GM19043 (cell line): ENCODE measurements around the gene TMEM132E.
"Not testable (repeated sequence)": the region's sequence is repeated elsewhere in the genome, so short reads cannot be mapped to it uniquely, and the experiment has no call there.

Experiments used
- ATAC-seq: cut with Tn5 transposase; IDR thresholded peaks from one replicate; pipeline ENCODE4 v1.9.1; 2021; ENCODE audit warnings: low read depth; ENCODE audit not compliant: unreplicated experiment

The TMEM132E gene

GRCh38 chr17:34579017-34579946 lies at the start of gene TMEM132E:
Gene TMEM132E, plus strand, starts transcription at chr17:34579582. Its CDS starts 1,495 bp downstream, at chr17:34581077.
- no peak for ATAC-seq

- ATAC-seq = no peak
Measured at GRCh38 chr17:34530918-34531317, 48.5 kb upstream of the TMEM132E start.

GRCh38 chr17:34532281-34533065 lies 46.9 kb upstream of the TMEM132E start:
- ATAC-seq = no peak

DNA sequence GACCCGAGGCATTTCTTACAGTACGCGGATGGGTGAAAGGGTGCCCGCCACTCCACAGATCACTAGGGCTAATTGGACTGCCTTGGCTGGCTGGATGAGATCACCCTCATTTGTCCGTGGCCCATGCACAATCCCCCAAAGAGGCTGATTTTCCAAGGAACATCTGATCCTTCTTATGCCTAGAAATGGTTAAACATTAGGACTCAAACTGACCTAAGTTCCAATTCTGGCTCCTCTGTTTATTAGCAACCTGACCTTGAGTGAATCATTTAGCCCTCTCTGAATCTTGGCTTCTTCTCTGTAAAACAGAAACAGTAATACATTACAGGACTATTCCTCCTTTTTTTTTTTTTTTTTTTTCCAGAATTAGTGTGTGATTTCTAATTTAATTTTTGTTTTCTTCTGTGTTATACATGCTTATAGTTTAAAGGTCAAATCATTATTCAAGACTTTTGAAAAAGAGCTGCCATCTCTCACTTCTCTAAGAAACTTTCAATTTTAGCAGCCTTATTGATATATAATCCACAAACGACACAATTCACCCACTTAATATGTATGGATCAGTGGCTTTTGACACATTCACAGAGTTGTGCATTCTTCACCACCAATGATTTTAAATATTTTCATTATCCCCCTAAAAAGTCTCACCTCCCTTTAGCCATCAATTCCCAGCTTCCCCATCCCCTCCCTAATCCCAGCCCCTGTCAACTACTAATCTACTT lies 45.4 kb upstream of the TMEM132E start:
- ATAC-seq = no peak

GRCh38 chr17:34537445-34537844 lies 41.9 kb upstream of the TMEM132E start:
- ATAC-seq = no peak

DNA sequence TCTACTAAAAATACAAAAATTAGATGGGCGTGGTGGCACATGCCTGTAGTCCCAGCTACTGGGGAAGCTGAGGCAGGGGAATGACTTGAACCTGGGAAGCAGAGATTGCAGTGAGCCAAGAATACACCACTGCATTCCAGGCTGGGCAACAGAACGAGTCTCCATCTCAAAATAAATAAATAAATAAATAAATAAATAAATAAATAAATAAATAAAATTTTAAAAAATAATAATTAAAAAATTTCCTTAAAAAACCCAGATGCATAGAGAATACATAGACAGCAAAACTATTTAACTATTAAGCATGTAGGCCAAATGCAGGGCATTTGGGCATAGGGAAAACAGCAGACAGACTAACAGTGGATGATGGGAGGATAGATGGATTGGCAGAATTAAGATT lies 40.8 kb upstream of the TMEM132E start:
- ATAC-seq = not testable (repeated sequence)

DNA sequence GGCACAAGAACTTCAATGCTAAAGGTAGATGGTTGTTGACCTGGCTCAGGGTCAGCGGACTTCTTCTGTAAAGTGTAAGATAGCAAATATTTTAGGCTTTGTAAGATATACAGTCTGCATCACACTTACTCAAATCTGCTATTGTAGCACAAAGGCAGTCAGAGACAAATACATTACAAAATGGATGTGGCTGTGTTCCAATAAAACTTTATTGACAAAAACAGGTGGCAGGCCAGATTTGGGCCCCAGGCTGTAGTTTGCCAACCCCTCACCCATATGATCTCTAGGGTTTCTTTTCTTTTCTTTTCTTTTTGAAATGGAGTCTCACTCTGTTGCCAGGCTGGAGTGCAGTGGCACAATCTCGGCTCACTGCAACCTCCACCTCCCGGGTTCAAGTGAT lies 39.5 kb upstream of the TMEM132E start:
- no peak for ATAC-seq

- ATAC-seq = no peak
Measured at GRCh38 chr17:34542700-34543336, 36.6 kb upstream of the TMEM132E start.

DNA sequence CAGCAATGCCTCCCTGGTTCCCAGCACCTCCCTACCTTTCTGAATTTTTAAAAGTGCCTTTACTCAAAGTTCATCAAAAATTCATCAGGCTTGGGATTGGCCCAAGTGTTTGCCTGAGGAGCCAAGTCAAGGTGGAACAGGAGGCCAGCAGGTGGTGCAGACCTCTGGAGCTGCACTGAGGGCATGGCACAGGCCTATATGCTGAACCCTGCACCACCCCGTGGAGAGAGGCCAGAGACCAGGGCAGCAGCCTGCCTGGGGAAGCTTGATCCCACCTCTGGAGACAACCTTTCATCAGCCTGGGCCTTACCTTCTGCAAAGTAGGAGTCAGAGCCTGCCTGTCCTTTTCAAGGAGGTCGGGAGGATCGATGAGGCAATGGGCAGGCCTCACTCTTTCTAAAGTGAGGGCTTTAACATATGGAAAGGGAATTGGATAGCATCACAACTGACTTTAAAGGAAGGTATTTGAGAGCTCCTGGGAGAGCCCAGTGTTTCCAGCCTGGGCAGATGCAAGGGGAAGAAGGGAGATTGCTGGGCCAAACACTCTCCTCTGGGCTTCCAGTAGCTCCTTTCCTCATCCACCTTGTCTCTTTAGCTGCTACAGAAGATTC lies 31.8 kb upstream of the TMEM132E start:
- ATAC-seq = no peak

DNA sequence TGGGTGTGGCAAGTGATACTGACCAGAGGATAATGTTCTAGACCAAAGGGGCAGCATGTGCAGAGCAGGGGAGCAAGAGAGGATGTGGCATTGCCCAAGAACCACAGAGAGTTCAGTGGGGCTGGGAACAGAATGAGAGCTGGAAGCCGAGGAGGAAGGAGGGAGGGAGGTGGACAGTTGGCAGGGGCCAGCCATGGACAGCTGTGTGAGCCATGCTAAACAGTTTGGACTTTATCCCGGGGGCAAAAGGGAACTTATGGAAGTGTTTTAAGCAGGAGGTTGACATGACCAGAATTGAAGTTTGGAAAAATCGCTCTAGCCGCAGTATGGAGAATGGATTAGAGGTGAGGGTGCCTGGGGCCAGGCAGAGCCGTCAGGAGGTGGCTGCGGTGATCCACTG lies 29.4 kb upstream of the TMEM132E start:
- ATAC-seq = no peak

DNA sequence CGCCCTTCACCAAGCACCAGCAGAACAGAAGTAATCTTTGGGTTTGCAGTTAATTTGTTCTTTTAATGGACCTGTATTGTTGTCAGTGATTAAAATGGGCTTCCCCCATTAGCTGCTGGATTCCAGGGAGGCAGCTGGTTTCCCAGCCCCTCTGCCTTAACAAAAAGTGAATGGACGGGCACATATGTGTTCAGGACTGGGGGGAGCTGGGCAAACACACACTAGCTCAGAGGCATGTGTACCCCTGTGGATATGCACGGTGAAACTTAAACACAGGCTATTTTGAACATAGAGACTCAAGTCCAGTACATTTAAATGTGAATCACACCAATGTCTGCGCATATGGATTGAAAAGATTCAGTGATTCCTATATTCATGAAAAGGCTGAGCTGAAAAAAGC lies 25.5 kb upstream of the TMEM132E start:
- ATAC-seq = no peak

DNA sequence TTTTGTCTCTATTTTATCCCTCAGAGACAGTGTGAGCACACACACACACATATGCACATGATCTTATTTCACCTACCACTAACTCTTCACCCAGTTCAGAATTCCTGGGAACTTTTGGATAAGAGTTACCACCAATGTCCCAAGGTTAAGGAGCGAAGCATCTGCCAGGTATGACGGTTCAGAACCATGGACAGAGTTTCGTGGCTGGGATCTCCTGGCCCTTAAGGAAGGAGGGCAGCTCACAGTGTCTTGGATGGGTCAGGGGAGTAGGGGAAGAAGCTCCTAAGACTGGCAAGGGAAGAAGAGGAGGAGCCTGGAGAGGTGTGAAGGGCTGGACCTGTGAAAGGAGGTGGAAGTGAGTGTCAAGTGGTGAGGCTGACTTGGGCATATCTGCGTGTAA lies 23.0 kb upstream of the TMEM132E start:
- ATAC-seq = no peak

DNA sequence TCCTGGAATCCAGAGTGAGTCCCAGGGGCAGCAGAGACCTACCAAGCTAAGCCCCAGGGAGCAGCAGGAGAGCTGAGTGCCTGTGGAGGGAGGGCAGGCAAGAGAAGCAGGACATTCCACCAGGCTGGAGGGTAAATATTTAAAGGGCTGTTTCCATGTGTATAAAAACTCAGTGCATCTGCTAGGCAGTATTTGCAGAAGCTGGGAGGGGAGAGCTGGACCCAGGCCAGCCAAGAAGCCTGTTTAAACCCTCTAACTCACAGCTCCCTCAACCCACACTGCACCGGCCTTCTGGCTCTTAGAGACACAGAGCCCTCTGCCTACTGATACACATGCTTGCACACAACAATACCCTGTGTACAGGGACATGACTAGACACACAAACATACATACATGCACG lies 22.5 kb upstream of the TMEM132E start:
- no peak for ATAC-seq

DNA sequence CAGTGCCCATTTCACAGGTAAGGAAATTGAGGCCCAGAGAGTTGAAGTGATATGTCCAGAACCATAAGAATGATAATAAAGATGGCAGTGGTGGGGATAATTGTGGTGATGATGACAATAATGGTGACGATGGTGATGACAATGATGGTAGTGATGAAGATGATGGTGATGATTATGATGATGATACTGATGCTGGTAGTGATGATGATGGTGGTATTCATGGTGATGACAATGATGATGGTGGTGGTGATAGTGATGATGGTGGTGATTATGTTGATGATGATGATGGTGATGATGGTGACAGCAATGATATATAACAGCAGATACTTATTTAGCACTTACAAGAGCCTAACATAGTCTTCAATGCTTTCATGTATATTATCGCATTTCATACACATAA lies 18.1 kb upstream of the TMEM132E start:
- ATAC-seq = no peak

DNA sequence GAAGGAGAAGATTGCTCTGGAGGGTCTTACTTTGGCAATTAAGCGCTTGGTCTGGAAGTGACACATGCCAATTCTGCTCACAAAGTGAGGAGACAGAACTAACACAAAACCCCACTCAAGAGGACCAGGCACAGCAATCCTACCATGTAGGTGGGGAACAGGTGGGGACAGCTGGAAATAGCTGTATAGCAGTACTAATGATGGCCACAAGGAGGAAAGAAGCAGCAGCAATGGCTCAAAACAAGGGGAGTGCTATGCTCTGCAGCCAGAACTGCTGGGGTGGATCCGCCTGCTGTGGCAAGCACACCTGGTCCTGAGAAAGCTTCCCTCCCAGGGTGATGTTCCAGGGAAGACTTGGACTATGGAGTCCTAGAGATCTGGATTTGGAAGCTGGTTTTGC lies 17.0 kb upstream of the TMEM132E start:
- no peak for ATAC-seq

DNA sequence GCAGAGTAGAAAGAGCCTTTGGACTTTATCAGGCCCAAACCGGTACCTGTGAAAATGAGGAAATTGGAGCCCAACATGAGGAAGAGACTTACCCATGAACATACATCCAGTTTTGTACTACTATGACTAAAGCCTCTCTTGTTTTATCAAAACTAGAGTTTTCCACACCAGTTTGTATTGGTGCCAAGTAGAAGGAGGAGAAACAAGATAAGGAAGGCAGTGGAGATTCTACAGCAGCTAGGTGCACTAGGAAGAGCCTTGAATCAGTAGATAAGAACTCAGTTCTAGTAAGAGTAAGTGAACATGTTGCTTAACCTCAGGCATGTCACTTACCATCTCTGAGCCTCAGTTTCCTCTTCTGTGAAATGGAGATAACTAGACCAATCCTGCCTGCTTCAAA lies 13.7 kb upstream of the TMEM132E start:
- no peak for ATAC-seq

- no peak for ATAC-seq
Measured at GRCh38 chr17:34566201-34566600, 13.2 kb upstream of the TMEM132E start.

DNA sequence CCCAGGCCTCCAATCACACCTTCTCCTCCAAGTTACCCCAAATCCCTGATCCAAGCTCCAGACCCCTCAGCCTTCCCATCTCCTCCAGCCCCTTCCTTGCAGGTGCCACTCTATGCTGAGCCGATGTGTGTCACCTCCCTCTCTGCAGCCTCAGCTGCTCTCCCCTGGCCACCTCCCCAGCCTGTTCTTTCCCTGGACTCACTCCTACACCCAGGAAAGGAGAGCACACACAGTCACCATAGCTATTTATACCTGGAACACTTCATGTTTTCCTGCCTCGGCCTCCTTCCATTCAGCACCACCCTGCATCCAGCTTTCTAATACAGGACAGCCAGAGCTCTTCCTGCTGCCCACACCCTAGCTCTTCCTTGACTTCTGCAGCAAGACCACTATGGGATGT lies 12.5 kb upstream of the TMEM132E start:
- ATAC-seq = no peak

DNA sequence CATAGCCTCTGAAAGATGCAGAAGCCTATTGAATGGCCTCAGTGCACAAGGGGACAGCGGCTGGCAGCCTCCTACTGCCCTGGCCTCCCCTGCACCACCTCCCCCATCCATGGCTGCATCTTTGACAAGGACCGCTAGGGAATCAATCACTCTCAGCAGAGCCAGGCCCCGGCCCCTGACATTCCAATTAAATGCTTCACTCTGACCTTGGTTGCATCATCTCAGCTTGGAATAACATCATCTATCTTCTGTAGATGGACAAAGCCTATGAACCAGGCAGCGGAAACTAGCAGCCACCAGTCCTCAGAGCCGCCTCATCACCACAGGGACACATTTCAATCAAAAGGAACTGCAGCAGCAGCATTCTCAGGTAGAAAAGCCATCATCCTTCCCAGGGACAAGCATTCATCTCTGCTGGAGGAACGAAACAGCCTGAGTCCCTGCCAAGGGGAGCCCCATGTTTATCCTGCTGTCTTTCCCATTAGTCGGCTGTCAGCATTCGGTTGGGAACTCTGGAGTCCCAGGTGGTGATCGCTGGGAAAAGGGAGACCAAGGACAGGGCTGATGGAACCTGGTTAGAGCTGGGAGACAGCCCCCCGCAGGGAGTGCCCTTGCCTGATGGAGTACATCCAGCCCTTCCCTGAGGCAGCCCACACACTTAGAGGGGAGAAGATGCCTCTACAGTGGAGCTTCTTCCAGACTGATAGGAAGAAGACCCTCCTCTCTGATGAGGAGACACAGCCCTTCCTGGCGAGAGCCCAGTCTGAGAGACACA lies 11.5 kb upstream of the TMEM132E start:
- no peak for ATAC-seq
